ENCODE results near the gene TTC3.
"Not testable (repeated sequence)": the region's sequence is repeated elsewhere in the genome, so short reads cannot be mapped to it uniquely, and the experiment has no call there.

The TTC3 gene, protein sequence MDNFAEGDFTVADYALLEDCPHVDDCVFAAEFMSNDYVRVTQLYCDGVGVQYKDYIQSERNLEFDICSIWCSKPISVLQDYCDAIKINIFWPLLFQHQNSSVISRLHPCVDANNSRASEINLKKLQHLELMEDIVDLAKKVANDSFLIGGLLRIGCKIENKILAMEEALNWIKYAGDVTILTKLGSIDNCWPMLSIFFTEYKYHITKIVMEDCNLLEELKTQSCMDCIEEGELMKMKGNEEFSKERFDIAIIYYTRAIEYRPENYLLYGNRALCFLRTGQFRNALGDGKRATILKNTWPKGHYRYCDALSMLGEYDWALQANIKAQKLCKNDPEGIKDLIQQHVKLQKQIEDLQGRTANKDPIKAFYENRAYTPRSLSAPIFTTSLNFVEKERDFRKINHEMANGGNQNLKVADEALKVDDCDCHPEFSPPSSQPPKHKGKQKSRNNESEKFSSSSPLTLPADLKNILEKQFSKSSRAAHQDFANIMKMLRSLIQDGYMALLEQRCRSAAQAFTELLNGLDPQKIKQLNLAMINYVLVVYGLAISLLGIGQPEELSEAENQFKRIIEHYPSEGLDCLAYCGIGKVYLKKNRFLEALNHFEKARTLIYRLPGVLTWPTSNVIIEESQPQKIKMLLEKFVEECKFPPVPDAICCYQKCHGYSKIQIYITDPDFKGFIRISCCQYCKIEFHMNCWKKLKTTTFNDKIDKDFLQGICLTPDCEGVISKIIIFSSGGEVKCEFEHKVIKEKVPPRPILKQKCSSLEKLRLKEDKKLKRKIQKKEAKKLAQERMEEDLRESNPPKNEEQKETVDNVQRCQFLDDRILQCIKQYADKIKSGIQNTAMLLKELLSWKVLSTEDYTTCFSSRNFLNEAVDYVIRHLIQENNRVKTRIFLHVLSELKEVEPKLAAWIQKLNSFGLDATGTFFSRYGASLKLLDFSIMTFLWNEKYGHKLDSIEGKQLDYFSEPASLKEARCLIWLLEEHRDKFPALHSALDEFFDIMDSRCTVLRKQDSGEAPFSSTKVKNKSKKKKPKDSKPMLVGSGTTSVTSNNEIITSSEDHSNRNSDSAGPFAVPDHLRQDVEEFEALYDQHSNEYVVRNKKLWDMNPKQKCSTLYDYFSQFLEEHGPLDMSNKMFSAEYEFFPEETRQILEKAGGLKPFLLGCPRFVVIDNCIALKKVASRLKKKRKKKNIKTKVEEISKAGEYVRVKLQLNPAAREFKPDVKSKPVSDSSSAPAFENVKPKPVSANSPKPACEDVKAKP (N-terminal part only)

DNA sequence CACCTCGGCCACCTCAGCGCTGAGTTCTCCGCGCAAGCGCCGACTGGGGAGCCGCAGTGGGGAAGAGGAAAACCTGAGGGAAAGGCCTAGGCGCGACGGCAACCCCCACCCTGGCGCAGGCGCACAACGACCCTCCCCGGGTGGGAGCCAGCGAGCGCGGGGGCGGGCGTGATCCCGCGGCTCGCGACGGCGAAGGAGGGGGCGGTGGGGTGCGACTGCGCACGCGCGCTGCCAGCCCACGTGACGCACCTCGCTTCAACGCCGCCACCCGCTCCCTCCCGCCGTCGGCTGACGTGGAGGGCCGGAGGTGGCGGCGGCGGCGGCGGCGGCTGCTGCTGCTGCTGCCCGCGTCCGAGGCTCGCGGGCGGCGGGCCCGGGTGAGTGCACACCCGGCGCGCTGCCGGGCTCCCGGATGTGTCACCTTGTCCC, at the start of gene TTC3, which contains the start of gene PIGP:
TTC3 (plus strand) TSS at position 267 of the 429 bp plus-strand sequence. CDS start 14,004 bp downstream, outside the sequence.
PIGP (minus strand) TSS at position 84 of the 429 bp plus-strand sequence. CDS start 556 bp downstream, outside the sequence.
- DNase-seq: peak; percentile 91

DNA sequence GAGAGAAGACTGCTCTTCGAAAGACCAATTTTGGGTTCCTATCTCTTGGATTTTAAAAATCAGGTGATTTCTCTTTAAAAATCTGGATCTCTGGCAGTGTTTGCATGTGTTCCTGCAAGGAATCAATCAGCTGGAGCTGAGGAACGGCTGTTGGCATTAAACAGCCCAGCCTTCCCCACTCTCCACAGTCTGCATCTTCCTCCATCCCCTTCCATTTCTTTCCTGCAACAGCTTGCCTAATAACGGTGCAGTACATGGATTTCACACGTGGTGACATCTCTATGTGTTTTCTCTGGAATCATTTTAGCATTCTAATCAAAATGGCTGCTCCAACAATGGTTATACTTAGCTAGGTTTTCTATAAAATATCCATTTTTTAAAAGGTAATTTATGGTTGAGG, 46.6 kb upstream of the TTC3 start:
- DNase-seq: no peak

DNA sequence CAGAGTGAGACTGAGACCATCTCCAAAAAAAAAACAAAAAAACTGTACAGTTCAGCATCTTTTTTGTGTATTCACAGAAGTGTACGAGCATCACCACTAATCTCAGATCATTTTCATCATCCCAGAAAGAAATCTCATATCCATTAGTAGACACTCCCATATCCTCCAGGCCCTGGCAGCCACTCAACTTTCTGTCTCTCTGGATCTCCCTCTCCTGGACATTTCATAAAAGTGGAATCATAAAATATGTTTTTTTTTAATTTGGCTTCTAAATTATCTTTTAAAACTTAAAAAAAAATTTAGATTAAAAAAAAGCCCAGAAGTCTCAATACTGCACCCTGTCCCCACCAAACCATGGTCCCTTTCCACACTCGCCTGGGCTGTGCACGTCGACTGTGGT, 44.5 kb upstream of the TTC3 start:
- no peak for DNase-seq

DNA sequence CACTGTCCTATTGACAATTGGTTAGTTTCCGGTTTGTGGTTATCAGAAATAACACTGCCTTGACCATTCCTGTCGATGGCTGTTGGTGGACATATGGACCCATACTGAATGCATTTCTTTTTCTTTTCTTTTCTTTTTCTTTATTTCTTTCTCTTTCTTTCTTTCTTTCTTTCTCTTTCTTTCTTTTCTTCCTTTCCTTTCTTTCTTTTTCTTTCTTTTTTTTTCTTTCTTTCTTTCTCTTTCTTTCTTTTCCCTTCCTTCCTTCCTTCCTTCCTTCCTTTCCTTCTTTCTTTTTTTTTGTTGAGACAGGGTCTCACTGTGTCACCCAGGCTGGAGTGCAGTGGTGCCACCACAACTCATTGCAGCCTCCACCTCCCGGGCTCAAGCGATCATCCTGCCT, 42.2 kb upstream of the TTC3 start:
- DNase-seq: no peak

DNA sequence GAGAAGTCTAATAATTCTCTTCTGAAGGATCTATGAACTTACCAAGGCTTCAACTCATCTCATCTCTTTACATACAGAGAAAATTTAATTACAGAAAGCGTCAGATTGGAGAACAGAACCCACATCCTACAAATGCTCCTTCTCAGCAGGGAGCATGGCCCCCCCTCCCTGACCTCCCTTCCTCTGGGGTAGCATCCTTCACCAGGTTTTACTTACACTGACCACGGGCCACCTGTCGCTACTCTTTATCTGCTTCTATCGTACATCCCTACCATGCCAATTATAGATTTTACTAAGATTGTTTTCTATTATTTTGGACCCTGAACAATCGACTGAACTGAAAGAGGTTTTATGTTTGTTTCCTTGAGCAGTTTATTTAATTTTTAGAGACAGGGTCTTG, 40.8 kb upstream of the TTC3 start:
- no peak for DNase-seq

DNA sequence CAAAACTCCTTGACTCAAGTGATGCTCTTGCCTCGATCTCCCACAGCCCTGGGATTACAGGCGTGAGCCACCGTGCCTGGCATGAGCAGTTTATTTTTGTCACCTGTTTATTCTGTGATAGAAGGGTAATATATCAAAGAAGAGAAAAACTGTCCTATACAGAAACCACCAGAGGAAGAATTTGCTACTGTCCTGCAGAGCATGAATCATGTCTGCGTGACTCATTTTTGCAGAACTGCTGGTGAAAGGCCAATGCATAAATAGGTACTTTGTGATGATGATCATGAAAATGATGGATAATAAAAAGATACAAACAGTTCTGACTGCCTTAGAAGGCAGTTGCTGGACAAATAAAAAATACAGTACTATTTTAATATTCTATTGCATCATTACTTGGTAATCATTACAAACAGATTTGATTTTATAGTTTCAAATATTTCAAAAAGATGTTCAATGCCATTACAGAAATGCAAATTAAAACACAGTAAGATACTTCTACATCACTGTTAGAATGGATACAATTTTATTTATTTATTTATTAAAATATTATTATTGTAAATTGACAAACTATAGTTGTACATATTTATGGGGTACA, 40.1 kb upstream of the TTC3 start:
- no peak for DNase-seq

DNA sequence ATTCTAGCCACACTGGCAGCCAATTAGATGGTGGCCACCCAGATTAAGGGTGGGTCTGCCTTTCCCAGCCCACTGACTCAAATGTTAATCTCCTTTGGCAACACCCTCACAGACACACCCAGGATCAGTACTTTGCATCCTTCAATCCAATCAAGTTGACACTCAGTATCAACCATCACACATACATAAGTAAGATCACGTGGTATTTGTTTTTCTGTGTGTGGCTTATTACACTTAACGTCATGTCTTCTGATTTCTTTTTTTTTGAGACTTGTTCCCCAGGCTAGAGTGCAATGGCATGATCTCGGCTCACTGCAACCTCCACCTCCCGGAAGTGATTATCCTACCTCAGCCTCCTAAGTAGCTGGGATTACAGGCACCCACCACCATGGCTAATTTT, 38.7 kb upstream of the TTC3 start:
- DNase-seq: not testable (repeated sequence)

DNA sequence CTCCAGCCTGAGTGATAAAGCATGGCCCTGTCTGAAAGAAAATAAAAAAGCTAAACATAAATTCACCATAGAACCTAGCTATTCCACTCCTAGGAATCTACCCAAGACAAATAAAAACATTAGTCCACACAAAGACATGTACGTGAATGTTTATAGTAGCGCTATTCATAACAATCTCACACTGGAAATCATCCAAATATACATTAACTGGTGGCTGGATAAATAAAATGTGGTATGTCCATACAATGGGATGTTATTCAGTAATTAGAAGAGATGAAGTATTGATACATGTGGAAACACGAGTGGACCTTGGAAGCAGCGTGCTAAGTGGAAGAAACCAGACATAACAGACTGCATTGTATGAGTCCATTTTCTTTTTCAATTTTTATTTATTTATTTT, 36.9 kb upstream of the TTC3 start:
- DNase-seq: no peak

DNA sequence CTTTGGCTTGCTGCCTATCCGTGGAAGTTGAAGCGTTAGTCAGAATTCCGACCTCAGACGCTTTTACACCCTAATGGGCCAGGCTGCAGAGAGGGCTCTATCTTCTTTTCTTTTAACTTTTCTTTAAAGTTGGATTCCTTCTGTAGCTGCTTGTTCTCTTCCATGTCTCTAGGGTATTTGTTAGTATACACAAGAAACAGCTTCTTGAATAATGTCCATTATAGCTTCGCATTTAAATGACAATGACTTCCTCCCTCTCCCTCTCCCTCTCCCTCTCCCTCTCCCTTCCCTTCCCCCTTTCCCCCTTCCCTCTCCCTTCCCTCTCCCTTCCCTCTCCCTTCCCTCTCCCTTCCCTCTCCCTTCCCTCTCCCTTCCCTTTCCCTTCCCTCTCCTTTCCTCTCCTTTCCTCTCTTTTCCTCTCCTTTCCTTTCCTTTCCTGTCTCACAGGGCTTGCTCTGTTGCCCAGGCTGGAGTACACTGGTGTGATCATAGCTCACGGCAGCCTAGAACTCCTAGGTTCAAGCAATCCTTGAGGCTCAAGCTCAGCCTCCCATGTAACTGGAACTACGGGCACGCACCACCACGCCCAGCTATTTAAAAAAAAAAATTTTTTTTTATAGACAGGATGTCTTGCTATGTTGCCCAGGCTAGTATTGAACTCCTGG, 33.5 kb upstream of the TTC3 start:
- DNase-seq: no peak

DNA sequence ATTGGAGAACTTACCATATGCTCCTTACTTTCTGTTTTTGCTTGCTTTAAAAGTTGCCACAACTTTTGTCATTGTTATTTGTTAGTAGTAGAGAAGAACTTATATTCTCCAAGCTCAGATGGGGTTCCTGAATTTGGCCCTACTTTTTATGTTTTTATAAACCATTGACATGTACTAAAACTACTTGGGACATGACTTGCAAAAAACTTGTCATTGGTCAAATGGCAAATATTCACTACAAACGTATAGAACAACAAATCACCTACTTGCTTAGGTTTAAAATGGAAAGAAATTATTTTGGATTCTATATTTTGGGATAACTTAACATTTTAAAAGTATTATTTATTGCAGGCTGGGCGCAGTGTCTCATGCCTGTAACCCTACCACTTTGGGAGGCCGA, 32.8 kb upstream of the TTC3 start:
- DNase-seq: no peak

DNA sequence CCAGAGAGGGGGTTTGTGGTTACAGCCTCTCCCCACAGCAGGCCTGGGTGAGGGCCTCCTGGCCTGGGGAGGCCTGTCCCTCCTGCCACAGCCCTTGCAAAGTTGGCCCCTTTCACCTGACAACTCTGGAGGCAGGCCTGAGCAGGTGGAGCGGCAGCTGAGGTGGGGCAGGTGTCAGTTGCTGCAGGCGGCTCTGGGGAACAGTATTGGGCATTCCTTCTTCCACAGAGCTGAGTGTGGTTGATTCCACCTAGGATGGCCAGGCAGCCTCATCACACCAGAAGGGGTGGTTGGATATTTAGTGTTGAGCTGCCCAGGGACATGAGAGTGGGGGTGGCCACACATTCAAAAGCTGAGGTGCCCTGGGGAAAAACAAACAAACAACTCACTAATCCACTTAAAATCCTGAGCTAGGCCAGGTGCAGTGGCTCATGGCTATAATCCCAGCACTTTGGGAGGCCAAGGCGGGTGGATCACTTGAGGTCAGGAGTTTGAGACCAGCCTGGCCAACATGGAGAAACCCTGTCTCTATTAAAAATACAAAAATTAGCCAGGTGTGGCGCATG, 31.3 kb upstream of the TTC3 start:
- DNase-seq: no peak

DNA sequence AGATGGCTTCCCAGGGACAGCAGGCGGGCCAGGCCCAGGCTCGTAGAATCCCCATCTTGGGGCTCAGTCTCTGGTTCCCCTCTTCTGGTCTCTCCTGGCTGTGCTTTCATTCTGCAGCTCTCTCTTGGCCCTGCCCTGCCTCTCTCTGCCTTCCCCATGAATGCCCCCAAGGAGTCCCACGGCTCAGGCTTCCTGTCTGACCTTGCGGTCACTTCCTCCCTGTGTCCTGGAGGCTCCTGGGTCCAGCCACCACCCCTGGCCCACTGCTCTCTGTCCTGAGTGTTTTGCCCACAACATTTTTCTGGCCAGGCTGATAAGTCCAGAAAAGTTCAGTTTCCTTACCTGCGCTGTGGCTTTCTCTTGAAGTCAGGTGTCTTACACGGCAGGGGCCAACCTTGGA, 29.2 kb upstream of the TTC3 start:
- DNase-seq: no peak

DNA sequence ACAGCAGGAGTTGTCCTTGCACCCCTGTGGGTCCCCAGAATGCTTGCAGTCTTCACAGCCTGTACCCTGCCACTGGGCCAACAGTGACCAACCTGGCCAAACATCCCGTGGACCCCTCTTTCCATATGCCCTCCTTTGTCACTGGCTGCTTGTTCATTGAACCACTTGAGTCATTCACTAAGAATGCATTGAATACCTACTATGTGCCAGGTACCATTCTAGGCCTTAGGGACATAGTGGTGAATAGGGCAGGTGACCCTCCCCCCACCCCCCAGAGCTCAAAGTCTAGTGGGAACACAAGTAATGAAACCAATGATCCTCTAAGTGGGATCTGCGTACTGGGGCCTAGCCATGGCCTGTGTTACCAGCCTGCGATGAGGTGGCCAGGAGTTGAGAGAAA, 28.4 kb upstream of the TTC3 start:
- no peak for DNase-seq

DNA sequence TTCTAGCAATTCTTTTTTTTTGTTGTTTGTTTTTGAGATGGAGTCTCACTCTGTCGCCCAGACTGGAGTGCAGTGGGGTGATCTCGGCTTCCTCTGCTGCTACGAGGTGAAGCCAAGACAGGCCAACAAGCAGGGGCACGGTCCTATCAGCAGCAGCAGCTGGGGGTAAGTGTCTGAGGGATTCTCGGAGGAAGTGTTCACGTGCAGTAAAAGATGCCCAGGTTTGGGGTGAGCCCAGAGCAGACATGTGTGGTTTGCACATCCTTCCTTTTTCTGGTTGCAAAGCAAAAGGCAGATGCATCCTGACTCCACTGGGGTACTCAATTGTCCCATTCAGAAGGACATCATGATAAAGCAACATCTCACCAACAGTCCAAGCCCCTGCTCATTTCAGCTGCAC, 27.9 kb upstream of the TTC3 start:
- DNase-seq: no peak

DNA sequence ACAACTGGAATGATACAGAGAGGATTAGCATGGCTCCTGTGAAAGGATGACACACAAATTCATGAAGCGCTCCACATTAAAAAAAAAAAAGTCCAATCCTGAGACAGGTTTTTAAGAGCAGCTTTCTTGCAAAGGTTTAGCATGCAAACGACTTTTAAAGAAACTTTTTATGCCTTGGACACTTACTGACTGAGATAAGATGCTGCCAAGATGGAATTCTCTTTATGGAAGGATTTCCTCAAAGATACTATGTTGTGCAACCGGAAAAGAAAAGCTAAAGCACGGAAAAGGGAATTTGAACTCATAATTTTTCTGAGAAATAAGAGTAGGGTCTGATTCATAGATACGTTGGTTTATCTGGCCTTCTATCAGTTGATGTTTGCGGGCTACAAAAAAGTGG, 27.5 kb upstream of the TTC3 start:
- DNase-seq: no peak

DNA sequence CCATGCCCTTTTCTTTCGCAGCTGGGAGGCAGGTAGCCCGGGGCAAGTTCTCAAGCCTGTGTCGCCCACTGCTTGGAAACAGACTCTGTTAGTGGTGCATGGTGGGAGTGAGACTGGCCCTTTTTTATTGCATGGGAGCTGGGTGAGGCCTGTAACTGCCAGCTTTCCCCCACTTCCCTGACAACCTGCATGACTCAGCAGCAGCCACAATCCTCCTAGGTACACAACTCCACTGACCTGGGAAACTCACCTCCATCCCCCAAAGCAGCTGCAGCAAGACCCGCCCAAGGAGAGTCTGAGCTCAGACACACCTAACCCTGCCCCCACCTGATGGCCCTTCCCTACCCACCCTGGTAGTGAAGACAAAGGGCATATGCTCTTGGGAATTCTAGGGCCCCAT, 26.0 kb upstream of the TTC3 start:
- no peak for DNase-seq

DNA sequence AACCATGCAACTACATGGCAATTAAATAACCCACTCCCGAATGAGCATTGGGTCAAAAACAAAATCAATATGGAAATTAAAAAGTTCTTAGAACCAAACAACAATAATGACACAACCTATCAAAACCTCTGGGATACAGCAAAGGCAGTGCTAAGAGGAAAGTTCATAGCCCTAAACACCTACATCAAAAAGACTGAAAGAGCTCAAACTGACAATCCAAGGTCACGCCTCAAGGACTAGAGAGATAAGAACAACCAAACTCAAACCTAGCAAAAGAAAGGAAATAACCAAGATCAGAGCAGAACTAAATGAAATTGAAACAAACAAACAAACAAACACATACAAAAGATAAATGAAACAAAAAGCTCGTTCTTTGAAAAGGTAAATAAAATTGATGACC, 23.3 kb upstream of the TTC3 start:
- DNase-seq: not testable (repeated sequence)

DNA sequence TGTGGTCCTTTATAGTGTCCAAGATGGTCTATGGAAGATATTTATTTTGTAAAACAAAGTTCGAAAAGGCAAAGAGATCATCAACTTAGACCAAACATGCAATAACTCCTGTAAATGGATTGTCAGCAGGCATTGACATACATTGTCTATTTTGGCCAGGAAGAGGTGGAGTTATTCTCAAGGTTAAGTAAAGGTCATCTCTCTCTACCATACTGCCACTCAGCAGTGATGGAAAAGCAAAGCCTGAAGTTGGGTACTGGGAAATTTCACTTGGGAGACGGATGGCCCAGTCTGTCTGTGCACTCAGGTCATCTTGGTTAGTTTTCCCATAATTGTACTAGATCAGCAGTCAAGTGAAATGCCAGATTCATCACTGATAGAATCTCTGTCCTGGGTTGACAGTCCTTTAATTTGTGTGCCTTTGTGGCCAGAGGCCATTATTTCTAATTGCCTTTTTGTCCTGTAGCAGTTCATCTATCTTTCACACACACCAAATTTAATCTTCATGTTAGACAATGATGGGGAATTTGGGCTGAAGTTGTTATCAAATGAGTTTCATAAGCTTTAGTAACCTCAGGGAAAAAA, 17.7 kb upstream of the TTC3 start:
- DNase-seq: no peak

DNA sequence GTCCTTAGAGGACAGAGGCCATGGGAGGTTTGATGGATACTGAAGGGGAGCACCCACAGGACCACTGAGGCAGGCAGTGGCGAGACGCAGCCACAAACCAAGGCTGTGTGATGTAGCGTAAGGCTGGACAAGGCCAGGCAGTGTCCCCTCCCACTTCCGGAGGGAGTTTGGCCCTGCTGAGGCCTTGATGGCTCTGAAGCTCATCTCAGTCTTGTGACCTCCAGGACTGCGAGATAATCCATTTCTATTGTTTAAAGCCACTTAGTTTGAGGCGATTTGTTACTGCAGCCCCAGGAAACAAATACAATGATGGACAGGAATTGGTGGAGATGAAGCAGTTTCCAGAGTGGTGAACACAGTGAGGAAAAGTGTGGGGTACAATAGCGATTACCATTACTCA, 15.4 kb upstream of the TTC3 start:
- no peak for DNase-seq

DNA sequence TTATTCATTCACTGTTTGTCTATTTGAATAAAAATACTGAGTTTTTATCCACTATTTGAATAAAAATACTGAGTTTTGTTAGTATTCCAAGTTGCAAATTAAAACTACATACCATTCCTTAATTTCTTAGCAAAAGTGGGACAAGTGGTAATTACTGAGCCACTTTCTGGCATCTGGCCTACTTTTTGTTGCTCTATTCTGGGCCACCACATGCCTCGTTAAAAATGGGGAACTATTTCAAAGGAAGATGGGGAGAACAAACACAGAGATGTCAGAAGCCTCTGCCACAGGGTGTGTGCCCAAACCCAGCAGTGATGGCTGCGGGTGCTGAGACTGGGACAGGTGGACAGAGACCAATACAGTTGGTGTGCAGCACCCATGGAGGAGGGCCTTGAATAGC, 14.8 kb upstream of the TTC3 start:
- DNase-seq: no peak

DNA sequence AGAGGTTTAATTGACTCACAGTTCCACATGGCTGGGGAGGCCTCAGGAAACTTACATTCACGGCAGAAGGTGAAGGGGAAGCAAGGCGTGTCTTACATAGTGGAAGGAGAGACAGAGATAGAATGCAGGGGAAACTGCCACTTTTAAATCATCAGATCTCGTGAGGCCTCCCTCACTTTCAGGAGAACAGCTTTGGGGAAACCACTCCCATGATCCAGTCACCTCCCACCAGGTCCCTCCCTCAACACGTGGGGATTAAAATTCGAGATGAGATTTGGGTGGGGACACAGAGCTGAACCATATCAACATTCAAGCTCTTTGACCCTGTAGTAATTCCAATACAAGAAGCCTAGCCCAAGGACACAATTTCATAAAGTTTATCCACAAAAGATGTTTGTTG, 13.9 kb upstream of the TTC3 start:
- no peak for DNase-seq
